ES-I3 (cell line): ENCODE measurements around the gene STAT2.
"Not testable (repeated sequence)": the region's sequence is repeated elsewhere in the genome, so short reads cannot be mapped to it uniquely, and the experiment has no call there.

ENCODE experiments used
- H3K36me3 ChIP-seq: 2 replicates; pipeline ENCODE4 v1.6.1; 2013; ENCODE audit warnings: mild to moderate bottlenecking, low read length, control low read depth, moderate library complexity; ENCODE audit not compliant: insufficient read depth
- H3K4me1 ChIP-seq: 2 replicates; pipeline ENCODE4 v1.6.1; 2013; ENCODE audit warnings: mild to moderate bottlenecking, control low read depth, low read length; ENCODE audit not compliant: insufficient read depth
- H3K9ac ChIP-seq: 2 replicates; pipeline ENCODE4 v1.6.1; 2013; ENCODE audit warnings: low read depth, mild to moderate bottlenecking, low read length, moderate library complexity
- H3K9me3 ChIP-seq: 2 replicates; pipeline ENCODE4 v1.6.1; 2013; ENCODE audit warnings: mild to moderate bottlenecking, low read length, moderate library complexity; ENCODE audit not compliant: control insufficient read depth, insufficient read depth

Gene STAT2

DNA sequence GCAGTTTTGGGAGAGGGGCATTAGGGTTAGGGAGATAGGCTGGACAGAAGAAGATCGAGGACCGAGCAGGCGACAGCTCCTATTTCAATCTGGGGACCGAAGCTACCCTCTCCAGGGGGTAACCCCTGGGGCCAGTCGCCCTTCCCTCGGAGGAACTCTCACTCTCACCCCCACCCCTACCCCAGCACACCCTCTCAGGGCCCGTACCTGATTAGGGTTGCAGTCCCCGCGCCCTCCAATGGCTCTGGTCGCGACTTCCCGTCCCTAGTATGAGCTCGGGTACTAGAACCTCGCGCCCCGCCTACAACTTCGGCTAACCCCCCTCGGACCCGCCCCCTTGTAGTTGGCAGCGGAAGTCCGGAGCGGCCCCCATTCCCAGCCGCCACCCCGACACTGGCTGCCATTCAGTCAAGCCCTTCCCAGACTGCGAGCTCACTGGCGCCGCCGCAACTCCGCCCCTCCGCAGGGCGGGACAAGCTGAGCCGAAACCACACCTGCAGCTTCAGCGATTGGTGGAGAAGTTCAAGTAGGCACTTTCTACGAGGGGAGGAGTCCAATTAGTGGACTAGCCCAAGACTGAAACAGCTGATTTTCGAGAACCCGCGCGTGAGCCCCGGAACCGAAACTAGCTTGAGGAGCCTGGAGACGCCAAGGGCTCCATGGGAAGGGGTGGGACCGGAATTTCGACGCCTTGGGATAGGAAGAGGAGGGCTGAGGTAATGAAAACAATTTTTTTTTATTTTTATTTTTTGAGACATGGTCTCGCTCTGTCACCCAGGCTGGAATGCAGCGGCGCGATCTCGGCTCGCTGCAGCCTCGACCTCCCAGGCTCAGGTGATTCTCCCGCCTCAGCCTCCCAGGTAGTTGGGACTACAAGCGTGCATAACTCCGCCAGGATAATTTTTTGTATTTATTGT, at the start of gene STAT2:
Gene STAT2 (minus strand): TSS at position 257 of the 917 bp plus-strand sequence. CDS start 3,536 bp downstream, outside the sequence.
- peaks cover 9% of the 10 kb centered on the region for H3K36me3 ChIP-seq
- peak within 1 kb of the TSS; percentile 91 for H3K9ac ChIP-seq
- no peaks in the 10 kb centered on the region for H3K4me1 ChIP-seq
- no peaks in the 10 kb centered on the region for H3K9me3 ChIP-seq

GRCh38 chr12:56408799-56409417, 49.0 kb upstream of the STAT2 start:
- Histone ChIP-seq H3K9ac (no peak overlapping the region), H3K36me3 (no peaks in the 10 kb centered on the region), H3K4me1 (no peaks in the 10 kb centered on the region), H3K9me3 (no peaks in the 10 kb centered on the region)

- not testable (repeated sequence) for H3K9me3 ChIP-seq, H3K9ac ChIP-seq, H3K36me3 ChIP-seq, H3K4me1 ChIP-seq
These were observed 44.3 kb upstream of the STAT2 start for GRCh38 chr12:56404227-56404626.

GRCh38 chr12:56401612-56402011, 41.7 kb upstream of the STAT2 start:
- not testable (repeated sequence) for H3K9ac ChIP-seq, H3K36me3 ChIP-seq, H3K9me3 ChIP-seq, H3K4me1 ChIP-seq

DNA sequence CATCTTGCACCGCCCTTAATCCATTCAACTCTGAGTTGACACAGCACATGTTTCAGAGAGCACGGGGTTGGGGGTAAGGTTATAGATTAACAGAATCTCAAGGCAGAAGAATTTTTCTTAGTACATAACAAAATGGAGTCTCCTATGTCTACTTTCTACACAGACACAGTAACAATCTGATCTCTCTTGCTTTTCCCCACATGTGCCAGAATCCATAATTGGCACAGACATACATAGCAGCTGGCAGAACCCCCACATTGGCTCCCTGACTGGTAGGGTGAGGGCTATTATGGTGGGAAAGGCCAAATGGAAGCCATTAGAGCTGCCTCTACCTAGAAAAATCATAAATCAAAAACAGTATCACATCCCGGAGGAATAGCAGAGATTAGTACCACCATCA, 41.2 kb upstream of the STAT2 start:
- H3K9ac ChIP-seq, H3K4me1 ChIP-seq, H3K36me3 ChIP-seq, H3K9me3 ChIP-seq: not testable (repeated sequence)

- H3K9me3 ChIP-seq, H3K4me1 ChIP-seq, H3K9ac ChIP-seq, H3K36me3 ChIP-seq: not testable (repeated sequence)
These were observed 39.6 kb upstream of the STAT2 start for GRCh38 chr12:56399466-56399865.

- H3K36me3 ChIP-seq = no peaks in the 10 kb centered on the region
- no peaks in the 10 kb centered on the region; the same call in 1 of the 2 replicates for H3K9me3 ChIP-seq
- H3K9ac ChIP-seq = no peak overlapping the region
- H3K4me1 ChIP-seq = no peaks in the 10 kb centered on the region
These were observed 38.4 kb upstream of the STAT2 start for GRCh38 chr12:56398324-56398723.

GRCh38 chr12:56392331-56392730, 32.4 kb upstream of the STAT2 start:
- no peaks in the 10 kb centered on the region for H3K4me1 ChIP-seq
- no peak overlapping the region for H3K9ac ChIP-seq
- no peaks in the 10 kb centered on the region for H3K9me3 ChIP-seq
- H3K36me3 ChIP-seq = no peaks in the 10 kb centered on the region

DNA sequence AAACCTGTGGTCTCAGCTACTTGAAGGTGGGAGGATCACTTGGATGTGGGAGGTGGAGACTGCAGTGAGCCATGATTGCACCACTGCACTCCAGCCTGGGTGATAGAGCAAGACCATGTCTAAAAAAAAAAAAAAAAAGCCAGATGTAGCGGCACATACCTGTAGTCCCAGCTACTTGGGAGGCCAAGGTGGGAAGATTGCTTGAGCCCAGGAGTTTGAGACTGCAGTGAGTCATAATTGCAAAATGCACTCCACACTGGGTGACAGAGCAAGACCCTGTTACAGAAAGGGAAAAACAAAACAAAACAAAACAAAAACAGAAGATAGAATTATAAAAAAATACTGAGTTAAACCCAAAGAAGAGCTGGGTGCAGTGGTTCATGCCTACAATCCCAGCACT, 31.8 kb upstream of the STAT2 start:
- no peak overlapping the region for H3K9ac ChIP-seq
- no peaks in the 10 kb centered on the region for H3K36me3 ChIP-seq
- H3K4me1 ChIP-seq = no peaks in the 10 kb centered on the region
- H3K9me3 ChIP-seq = no peaks in the 10 kb centered on the region

DNA sequence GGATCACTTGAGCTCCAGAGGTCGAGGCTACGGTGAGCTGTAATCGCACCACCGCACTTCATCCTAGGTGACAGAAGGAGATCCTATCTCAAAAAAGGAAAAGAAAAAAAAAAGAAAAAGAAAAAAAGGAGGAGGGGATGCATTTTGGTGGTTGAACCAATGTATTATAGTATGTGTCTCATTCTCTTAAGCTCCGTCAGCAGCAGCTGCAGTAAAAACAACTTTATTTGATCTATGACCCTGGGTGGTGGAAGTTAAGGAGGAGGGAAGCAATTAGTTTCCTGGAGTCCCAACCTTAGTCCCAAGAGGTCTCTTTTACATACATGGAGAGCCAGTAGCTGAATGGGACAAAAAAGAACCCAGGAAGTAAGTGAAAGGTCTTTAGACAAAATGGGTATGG, 29.5 kb upstream of the STAT2 start:
- no peaks in the 10 kb centered on the region for H3K9me3 ChIP-seq
- H3K36me3 ChIP-seq = no peaks in the 10 kb centered on the region
- no peaks in the 10 kb centered on the region for H3K4me1 ChIP-seq
- H3K9ac ChIP-seq = no peak overlapping the region

- no peaks in the 10 kb centered on the region for H3K9me3 ChIP-seq
- peaks cover 2% of the 10 kb centered on the region; the same call in 1 of the 2 replicates for H3K36me3 ChIP-seq
- H3K4me1 ChIP-seq = no peaks in the 10 kb centered on the region
- H3K9ac ChIP-seq = no peak overlapping the region
These were observed 27.3 kb upstream of the STAT2 start for GRCh38 chr12:56387152-56387736.

DNA sequence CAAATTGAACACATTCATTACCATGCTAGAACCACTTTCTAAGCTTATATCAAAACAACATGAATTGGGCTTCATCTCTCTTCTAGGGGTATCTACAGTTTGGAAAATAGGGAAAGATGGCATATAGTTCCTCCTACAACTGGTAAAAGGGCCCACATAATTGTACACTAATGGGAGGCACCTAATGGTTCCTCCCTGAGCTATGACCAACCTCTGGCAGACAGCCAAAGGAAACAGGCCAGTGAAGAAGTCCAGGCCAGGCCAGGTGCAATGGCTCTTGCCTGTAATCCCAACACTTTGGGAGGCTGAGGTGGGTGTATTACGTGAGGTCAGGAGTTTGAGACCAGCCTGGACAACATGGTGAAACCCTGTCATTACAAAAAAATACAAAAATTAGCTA, 26.0 kb upstream of the STAT2 start:
- H3K9me3 ChIP-seq = no peaks in the 10 kb centered on the region
- H3K4me1 ChIP-seq = no peaks in the 10 kb centered on the region
- peaks cover 2% of the 10 kb centered on the region; the same call in 1 of the 2 replicates for H3K36me3 ChIP-seq
- H3K9ac ChIP-seq = no peak overlapping the region

GRCh38 chr12:56382611-56383010, 22.7 kb upstream of the STAT2 start:
- Histone ChIP-seq H3K9ac (no peak overlapping the region), H3K36me3 (peaks cover 2% of the 10 kb centered on the region; the same call in 1 of the 2 replicates), H3K4me1 (peaks cover under 1% of the 10 kb centered on the region; the same call in 1 of the 2 replicates), H3K9me3 (no peaks in the 10 kb centered on the region)

DNA sequence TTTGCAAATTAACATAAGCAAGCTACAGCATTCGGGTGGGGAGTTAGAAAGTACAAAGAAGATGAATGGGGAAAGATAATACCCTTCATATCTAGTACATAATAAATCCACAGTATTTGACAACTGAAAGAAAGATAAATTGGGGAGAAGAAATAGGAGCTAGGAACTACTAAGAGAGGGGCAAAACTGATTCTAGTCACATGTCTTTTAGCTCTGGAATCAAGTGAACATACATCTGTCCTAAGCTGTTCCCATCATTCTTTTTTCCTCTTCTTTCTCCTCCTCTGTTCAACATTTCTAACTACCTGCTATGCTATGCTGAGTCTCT, 18.0 kb upstream of the STAT2 start:
- Histone ChIP-seq H3K4me1 (peaks cover 5% of the 10 kb centered on the region), H3K36me3 (no peaks in the 10 kb centered on the region), H3K9me3 (no peaks in the 10 kb centered on the region), H3K9ac (no peak overlapping the region)
